Colon (tissue), 2 donors: ENCODE measurements around the gene TSEN54.
"Not testable (repeated sequence)": the region's sequence is repeated elsewhere in the genome, so short reads cannot be mapped to it uniquely, and the experiment has no call there.

Source experiments
- FAIRE-seq: peaks from 2 replicates; lab custom pipeline; 2012; peaks lifted over from hg19 to GRCh38; lab: Jason Lieb, UNC
- donor health status: control.
- donor health status: control.

Gene TSEN54

GRCh38 chr17:75518983-75519537 is 2.7 kb downstream of the TSEN54 start:
- FAIRE-seq: no peak

GRCh38 chr17:75520413-75520812 is 4.1 kb downstream of the TSEN54 start:
- not testable (repeated sequence) for FAIRE-seq

GRCh38 chr17:75521290-75521689 is 5.0 kb downstream of the TSEN54 start:
- no peak for FAIRE-seq

- FAIRE-seq: no peak
Observed at GRCh38 chr17:75521951-75522727, 5.8 kb downstream of the TSEN54 start.

GRCh38 chr17:75523647-75524046 is 7.3 kb downstream of the TSEN54 start:
- no peak for FAIRE-seq

- no peak for FAIRE-seq
Observed at GRCh38 chr17:75524269-75524969, 8.1 kb downstream of the TSEN54 start.

GRCh38 chr17:75524970-75525805 is 8.9 kb downstream of the TSEN54 start, which contains the start of gene LLGL2:
TSS of gene LLGL2 (plus strand) at chr17:75525697. CDS start at chr17:75543427, 17,730 bp downstream.
- FAIRE-seq: no peak

GRCh38 chr17:75525806-75526554 is 9.7 kb downstream of the TSEN54 start:
- no peak for FAIRE-seq

GRCh38 chr17:75526555-75527270 is 10.4 kb downstream of the TSEN54 start:
- FAIRE-seq: no peak

GRCh38 chr17:75530837-75531720 is 14.8 kb downstream of the TSEN54 start:
- no peak for FAIRE-seq

GRCh38 chr17:75531721-75532072 is 15.4 kb downstream of the TSEN54 start:
- FAIRE-seq: no peak

- no peak for FAIRE-seq
Observed at GRCh38 chr17:75535119-75535537, 18.8 kb downstream of the TSEN54 start.

GRCh38 chr17:75535871-75536270 is 19.5 kb downstream of the TSEN54 start:
- FAIRE-seq: no peak

- FAIRE-seq: no peak
Observed at GRCh38 chr17:75536366-75536765, 20.0 kb downstream of the TSEN54 start.

- FAIRE-seq: no peak
Observed at GRCh38 chr17:75539967-75540729, 23.8 kb downstream of the TSEN54 start.

GRCh38 chr17:75540923-75541503 is 24.7 kb downstream of the TSEN54 start:
- no peak for FAIRE-seq

GRCh38 chr17:75542229-75542628 is 25.9 kb downstream of the TSEN54 start:
- no peak for FAIRE-seq

GRCh38 chr17:75542728-75543336 is 26.5 kb downstream of the TSEN54 start:
- no peak for FAIRE-seq
